Central memory CD4-positive, alpha-beta T cell (primary cell): Measurements from ENCODE around the gene PCGF1.

Source experiments
- DNase-seq: peaks from one replicate; pipeline ENCODE4 v3.0.0; 2022
- total RNA-seq, 3 experiments: gene quantifications; one replicate each; lab custom pipeline; 2026; lab: John Stamatoyannopoulos, UW

Gene PCGF1
- total RNA-seq: 7.7 to 18.4 (median 11.9) reads per million in 3 experiments

DNA sequence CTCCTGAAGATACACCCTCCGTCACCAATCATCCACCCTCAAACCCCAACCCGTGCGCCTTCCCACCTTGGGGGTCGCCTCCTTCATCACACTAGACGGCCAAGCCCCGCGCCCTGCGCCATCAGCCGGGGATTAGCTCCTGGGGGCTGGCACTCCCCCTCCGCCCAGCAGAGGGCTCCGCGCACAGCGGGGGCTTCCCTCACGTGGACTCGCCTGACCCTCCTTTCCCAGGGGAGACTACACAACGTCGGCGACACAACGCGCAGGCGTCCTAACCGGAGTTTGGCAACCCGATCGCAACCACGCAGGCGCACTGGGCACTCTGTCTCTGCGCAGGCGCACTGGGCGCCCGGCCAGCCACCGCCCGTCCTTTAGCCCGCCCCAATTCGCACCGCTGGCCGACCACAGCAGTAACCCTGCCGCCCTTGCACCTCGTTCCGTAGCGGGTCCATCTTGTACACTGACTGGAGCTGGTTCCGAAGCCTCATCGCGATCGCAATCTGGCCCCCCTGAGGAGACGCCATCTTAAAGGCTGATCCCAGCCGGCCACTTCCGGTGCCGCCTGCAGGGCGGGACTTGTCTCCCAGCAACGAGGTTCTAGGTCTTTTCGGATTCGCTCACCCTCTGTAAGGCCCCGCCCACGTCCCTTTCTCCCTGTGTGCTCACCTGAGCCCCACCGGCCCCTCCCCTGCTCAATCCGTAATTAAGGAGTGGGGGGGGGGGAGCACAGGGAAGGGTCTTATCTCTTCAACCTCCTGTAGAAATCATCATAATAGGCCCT, at the start of gene PCGF1:
Gene PCGF1 (minus strand): TSS at position 551 of the 781 bp plus-strand sequence. CDS start 27 bp downstream, at position 524.
- peak; percentile 97 for DNase-seq

- no peak for DNase-seq
Observed at GRCh38 chr2:74556831-74557370, 49.4 kb upstream of the PCGF1 start.

- DNase-seq: no peak
Observed at GRCh38 chr2:74556159-74556558, 48.7 kb upstream of the PCGF1 start.

- DNase-seq: no peak
Observed at GRCh38 chr2:74555610-74556103, 48.2 kb upstream of the PCGF1 start.

GRCh38 chr2:74554820-74555531, 47.5 kb upstream of the PCGF1 start:
- DNase-seq: peak; percentile 38

DNA sequence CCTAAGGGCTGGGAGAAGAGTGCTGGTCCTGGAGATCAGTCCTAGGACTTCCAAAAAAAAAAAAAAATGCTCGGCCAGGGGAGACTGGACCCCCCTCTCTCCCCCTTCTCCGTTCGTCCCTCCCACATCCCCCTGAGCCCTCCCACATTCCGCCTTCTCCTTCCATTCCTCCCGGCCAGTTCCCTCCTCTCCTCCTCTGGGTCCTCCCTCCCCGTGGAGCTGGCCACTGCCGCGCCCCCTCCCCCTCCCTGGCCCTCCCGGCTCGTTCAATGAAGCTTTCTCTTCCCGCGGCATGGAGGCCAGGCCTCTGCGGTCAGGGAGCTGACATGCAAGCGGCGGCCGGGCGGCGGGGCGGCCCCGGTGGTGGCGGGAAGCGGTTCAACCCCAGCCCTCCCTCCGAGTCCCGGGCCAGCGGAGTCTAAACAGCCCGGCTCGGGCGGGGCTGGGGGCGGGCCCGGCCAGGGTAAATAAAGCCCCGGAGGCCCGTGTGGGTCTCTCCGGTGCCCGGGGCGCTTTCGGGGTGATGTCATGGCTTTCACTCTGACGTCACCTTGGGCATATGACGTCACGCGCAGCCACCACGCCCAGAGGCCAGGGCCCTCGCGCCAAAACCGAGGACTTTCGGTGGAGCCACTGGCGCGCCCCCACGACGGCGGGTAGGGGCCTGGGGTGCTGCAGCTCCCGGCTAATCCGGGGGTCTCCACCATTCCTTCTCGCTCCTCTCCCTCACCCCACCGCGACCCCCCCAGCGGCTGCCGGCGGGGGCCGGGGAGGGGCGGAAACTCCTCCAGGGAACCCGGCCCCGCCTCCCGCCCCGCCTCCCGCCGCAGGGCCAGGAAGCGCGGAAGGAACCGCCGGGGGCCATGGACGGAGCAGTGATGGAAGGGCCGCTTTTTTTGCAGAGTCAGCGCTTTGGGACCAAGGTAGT, 46.7 kb upstream of the PCGF1 start, which contains the start of the genes DOK1 and LOXL3:
Gene DOK1 (plus strand): TSS at position 829 of the 928 bp plus-strand sequence. CDS start 35 bp downstream, at position 864.
Gene LOXL3 (minus strand): TSS at position 51 of the 928 bp plus-strand sequence. CDS start 1,308 bp downstream, outside the sequence.
- peak; percentile 78 for DNase-seq

- DNase-seq: no peak
Observed at GRCh38 chr2:74552914-74553811, 45.7 kb upstream of the PCGF1 start.

DNA sequence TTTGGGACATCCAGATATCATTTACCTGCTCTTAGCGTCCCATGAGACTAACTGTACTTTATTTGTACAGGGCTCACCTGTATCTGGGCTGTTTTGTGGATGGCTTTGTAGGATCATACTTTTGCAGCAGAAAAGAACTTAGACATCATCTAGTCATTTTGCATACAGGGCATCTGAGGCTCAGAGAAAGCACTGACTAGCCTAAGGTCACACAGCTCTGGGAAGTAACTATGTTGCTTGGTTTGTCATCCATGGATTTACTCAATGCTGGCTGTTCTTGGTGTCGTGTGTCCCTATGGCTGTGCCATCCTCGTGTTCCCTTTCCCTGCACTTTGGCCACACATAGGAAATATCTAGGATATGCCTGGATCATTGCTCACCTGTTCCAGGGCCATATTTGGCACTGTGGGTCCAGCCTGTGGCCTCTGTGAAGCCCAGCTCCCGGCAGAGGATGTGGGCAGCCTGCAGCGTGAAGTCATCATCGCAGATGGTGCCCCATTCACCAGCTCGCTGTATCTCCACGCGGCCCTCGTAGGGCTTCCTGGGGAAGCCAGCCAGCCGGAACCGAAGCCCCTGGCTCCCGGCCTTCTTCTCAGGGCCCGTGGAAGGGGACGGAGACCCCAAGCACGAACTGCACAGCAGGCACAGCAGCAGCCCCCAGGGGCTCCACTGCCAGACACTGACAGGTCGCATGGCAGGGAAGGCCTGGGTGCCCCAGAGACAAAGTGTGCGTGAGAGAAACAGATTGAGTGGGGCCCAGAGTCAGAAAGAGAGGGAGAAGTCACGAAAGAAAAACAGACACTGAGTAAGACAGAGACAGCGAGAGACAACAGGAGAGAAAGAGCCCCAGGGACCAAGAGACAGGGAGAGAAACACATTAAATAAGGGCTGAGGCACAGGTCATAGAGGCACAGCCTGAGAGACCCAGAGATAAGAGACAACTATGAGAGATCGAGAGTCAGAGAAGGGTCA, 44.7 kb upstream of the PCGF1 start:
- no peak for DNase-seq

GRCh38 chr2:74551530-74551929, 44.0 kb upstream of the PCGF1 start:
- DNase-seq: no peak

DNA sequence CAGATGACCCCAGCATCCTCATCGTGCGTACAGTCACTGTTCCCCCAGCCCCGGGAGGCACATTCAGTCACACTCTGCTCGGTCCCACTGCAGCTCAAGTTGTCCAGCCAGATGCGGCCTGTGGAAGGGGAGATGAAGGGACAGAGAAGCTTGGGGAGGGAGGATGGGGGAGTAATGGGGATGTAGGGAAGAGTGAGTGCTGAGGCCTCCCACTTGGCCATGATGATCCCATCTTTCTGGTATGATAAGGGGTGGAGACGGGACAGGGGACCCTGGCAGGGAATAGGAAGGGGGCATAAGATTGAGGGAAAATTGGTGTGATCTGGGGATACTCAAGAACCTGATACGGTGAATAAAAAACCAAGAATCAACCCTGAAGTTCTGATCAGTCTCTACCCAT, 42.7 kb upstream of the PCGF1 start:
- DNase-seq: no peak

GRCh38 chr2:74548900-74549826, 41.7 kb upstream of the PCGF1 start:
- no peak for DNase-seq

DNA sequence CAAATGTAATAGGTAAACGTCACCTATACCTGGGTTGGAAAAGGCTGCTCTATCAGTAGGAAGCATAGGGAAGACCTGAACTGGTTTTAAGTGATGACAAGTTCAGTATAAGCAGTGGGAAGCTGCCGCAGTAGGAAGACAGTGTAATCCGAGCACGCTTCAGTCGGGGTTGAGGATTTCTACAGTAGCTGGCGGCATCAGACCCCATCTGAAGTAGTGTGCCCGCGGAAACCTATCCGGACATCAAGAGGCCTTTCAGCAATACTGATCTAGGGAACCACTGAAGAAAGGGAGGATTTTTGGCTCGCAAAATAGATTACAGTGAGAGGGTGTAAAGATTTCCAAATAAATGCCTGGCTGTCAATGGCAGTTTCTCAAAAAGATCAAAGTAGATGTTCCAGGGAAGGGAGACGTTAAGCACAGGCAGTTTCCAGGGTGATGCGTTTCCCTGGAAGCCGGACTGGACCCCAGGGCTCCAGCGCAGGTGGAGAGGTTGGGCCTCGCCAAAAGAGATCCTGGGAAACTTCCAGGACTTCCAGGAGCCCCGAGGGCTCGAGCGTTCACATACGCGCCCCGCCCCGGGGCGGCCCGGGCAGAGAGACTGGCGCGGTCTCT, 40.9 kb upstream of the PCGF1 start:
- no peak for DNase-seq

DNA sequence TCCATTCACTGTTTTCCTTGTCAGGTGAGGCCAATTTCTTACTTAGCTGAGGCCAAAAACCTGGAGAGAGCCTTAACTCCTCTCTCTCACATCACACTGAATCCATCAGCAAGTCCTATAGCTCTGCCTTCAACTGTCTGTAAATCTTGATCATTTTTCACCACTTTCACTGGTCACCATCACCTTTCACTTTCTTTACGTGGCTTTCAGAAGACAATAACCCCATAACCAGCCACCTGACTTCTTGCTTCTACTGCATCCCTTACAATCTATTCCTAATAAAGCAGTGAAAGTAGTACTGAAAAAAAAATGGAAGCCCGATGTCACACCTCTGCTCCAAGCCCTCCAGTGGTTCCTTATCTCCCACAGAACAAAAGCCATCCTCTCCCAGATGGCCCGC, 38.5 kb upstream of the PCGF1 start:
- DNase-seq: no peak

DNA sequence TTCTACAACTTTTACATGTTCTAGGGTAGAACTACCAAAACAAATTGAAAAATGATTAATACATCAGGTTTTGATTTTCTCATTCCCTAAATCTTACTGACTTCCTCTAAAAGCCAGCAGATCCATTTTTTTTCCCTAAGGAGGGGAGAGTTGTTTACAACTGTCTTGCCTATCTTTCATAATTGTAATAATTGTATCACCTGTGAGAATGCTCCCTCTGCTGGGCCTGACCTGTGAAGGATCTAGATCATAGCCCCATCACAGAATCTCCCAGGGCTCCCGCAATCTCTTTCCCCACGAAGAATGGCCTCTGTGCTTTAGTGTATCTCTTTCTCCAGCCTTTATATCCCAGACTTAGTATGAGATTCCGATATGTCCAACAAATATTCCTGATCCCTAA, 37.1 kb upstream of the PCGF1 start:
- no peak for DNase-seq

GRCh38 chr2:74542978-74543377, 35.5 kb upstream of the PCGF1 start:
- DNase-seq: no peak

- no peak for DNase-seq
Observed at GRCh38 chr2:74540291-74540690, 32.8 kb upstream of the PCGF1 start.

DNA sequence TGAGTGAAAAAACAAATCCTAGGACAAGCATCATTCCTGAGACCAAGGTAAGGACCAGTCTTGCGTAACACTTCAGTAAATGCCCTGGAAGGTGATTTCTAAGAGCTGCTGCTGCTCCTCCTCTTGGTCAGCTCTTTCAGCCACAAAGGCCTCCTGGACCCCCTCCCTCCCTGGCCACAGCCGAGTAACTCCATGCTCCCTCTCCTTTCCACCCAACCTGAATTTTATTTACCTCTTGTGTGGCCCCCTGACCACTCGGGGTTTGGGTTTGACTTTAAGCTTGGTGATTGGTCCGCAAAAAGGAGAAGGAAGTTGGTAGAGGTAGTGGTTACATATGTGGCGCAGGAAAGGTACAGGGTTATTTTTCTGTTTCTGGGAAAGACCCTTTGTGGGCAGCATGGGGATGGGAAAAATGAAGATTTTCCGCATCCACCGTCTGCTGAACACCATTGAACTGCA, 31.4 kb upstream of the PCGF1 start:
- DNase-seq: no peak

GRCh38 chr2:74537140-74537539, 29.6 kb upstream of the PCGF1 start:
- no peak for DNase-seq
